Coronary artery (tissue), 2 donors: ENCODE measurements around the gene RNU6-1.

Experiments
- DNase-seq: peaks from one replicate; pipeline ENCODE4 v3.0.0-alpha.2; 2017; ENCODE audit warnings: low spot score
- H3K27ac ChIP-seq, 2 donors: fragments of 200-600 bp; sonication (generic); one replicate each; pipeline ENCODE4 v1.5.1; 2016 to 2019
- H3K4me3 ChIP-seq: fragments of 200-600 bp; sonication (generic); 2 replicates; pipeline ENCODE4 v1.5.1; 2016; ENCODE audit warnings: mild to moderate bottlenecking, moderate library complexity
- CTCF ChIP-seq: fragments of 200-600 bp; sonication (generic); IDR thresholded peaks from one replicate; pipeline ENCODE4 v1.5.1; 2019; ENCODE audit warnings: antibody characterized with exemption

The RNU6-1 gene

DNA sequence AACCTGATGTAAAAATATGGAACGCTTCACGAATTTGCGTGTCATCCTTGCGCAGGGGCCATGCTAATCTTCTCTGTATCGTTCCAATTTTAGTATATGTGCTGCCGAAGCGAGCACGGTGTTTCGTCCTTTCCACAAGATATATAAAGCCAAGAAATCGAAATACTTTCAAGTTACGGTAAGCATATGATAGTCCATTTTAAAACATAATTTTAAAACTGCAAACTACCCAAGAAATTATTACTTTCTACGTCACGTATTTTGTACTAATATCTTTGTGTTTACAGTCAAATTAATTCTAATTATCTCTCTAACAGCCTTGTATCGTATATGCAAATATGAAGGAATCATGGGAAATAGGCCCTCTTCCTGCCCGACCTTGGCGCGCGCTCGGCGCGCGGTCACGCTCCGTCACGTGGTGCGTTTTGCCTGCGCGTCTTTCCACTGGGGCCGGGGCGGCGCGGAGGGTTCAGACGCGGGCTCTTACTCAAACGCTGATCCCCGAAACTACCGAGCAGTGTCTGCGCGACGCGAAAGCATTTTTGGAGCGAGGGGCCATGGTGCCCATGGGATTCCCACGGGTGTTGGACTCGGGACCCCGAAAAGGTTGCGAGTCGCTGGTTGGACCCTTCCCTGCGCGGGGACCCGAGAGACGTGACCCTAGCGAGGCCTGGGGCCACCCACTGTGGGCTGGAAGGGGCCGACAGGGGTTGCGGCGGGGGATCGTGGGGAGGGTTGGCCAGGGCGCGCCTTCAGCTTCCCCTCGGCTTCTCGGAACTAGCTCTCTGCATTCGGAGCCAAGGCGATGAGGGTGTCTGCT is at the start of gene RNU6-1:
TSS of gene RNU6-1 (minus strand) at position 117 of the 820 bp plus-strand sequence.
- no peak for TF ChIP-seq CTCF
- peak; percentile 95 for DNase-seq
- peak within 1 kb of the TSS; percentile 86 for H3K4me3 ChIP-seq
- H3K27ac ChIP-seq = peak within 1 kb of the TSS; percentile 98 to 99

DNA sequence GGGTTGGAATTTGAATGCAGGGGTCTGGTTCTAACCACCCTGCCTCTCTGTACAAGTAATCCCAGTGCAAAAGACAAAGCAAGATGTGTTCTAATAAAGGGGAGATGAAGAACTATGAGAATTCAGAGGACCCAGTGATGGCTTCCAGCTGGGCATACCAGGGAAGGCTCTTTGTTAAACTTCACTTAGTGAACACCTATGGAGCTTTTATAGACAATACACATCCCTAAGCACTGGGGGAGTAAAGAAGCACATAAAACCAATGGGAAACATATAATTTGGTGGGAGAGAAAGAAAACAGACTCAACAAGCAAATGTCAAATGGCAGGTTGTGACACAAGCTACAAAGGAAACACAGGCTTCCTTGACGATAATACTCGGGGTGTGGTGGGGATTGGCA is 47.9 kb upstream of the RNU6-1 start:
- H3K27ac ChIP-seq = no peak overlapping the region
- no peak for TF ChIP-seq CTCF
- H3K4me3 ChIP-seq = no peak overlapping the region
- no peak for DNase-seq

- Histone ChIP-seq H3K4me3 (no peak overlapping the region), H3K27ac (no peak overlapping the region)
- DNase-seq = no peak
- TF ChIP-seq CTCF = no peak
These were observed 46.0 kb upstream of the RNU6-1 start for GRCh38 chr15:67885861-67886260.

DNA sequence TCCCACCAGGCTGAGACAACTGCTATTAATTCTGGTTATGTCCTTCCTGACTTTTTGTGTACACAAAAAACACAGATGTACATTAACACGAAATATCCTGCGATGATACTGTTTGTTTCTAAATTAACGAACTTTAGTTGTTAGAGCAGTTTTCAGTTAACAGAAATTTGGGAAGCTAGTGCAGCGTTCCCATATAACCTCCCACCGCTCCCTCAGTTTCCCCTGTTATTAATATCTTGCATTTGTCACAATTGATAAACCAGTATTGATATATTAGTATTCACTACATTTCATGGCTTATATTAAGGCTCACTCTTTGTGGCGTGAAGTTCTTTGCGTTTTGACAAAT is 45.3 kb upstream of the RNU6-1 start:
- Histone ChIP-seq H3K27ac (peak overlapping the region; percentile 76 to 89), H3K4me3 (peak overlapping the region; percentile 80)
- no peak for TF ChIP-seq CTCF
- no peak for DNase-seq

DNA sequence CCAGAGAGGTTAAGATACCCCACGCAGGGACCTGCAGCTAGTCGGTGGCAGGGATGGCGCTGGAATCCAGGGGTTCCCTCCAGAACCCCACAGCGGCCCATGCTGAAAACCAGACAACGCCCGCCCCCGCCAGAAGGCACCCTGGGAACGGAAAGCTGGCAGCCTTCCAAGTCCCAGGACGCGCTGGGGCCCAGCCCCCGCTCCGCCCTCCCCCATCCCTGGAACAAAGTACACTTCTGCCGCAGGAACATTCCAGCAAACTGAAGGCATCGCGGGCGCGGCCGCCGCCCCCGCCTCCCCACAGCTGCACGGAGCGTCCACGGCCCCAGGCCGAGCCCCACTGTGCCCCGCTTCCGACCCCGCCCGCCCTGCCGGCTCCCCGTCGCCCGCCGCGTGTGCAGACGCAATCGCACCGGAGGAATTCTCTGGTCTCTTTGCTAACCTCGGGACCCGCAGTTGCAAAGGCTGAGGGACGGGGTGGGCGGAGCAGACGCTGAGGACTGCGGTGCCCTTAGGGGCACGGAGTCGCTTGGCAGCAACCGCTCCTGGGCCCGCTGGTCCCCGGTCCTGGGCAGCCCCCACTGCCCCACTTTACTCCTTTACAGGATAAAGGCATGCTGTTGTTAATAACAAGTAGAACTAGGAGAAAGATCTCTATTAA is 44.8 kb upstream of the RNU6-1 start:
- Histone ChIP-seq H3K4me3 (peak overlapping the region; percentile 80), H3K27ac (peak overlapping the region; percentile 76 to 89)
- DNase-seq = peak; percentile 90
- no peak for TF ChIP-seq CTCF

- Histone ChIP-seq H3K4me3 (peak overlapping the region; percentile 80), H3K27ac (peak overlapping the region; percentile 76 to 89)
- no peak for DNase-seq
- TF ChIP-seq CTCF = no peak
These were observed 44.2 kb upstream of the RNU6-1 start for GRCh38 chr15:67884009-67884408.
